A673 (cell line): ENCODE results near the gene BPIFA1. TPM values are rescaled to one million over a fixed set of nuclear protein-coding genes. Genes with fewer than 3 reads are reported as not detected.

Source experiments
- BruUV-seq: library from RNA; stranded (reverse); fragments of 400-500 nt; replicated peaks from 2 replicates; lab custom pipeline; 2021; lab: Mats Ljungman, UMichigan
- CTCF ChIA-PET: fragments of 300-600 bp; sonication (Branson Sonifier 250); formaldehyde crosslinking; loops from one replicate; lab custom pipeline; 2022; ENCODE audit warnings: antibody characterized with exemption; lab: Charles Lee
- POLR2A ChIA-PET: fragments of 300-600 bp; sonication (Branson Sonifier 250); formaldehyde crosslinking; loops from one replicate; lab custom pipeline; 2022; ENCODE audit warnings: antibody characterized with exemption; ENCODE audit not compliant: low non-redundant PET; lab: Charles Lee
- DNase-seq: peaks from one replicate; pipeline ENCODE4 v3.0.0-alpha.2; 2015; ENCODE audit warnings: low spot score
- H3K27ac ChIP-seq: fragments of 200-600 bp; sonication (generic); 2 replicates; pipeline ENCODE4 v1.5.1; 2016; ENCODE audit warnings: mixed run types, low read depth, mild to moderate bottlenecking, mixed read lengths, antibody characterized with exemption, low read length; ENCODE audit not compliant: poor library complexity, severe bottlenecking
- H3K27me3 ChIP-seq: fragments of 200-600 bp; sonication (generic); replicated peaks from 2 replicates; pipeline ENCODE4 v1.6.1; 2017; ENCODE audit warnings: mixed run types, low read depth, mild to moderate bottlenecking, mixed read lengths, antibody characterized with exemption, low read length; ENCODE audit not compliant: insufficient read depth, poor library complexity
- H3K36me3 ChIP-seq: fragments of 200-600 bp; sonication (generic); 2 replicates; pipeline ENCODE4 v1.6.1; 2016; ENCODE audit warnings: mixed run types, mild to moderate bottlenecking, mixed read lengths, antibody characterized with exemption, low read length; ENCODE audit not compliant: insufficient read depth, poor library complexity, severe bottlenecking
- H3K4me1 ChIP-seq: fragments of 200-600 bp; sonication (generic); 2 replicates; pipeline ENCODE4 v1.6.1; 2017; ENCODE audit warnings: mixed run types, mild to moderate bottlenecking, mixed read lengths, antibody characterized with exemption, low read length; ENCODE audit not compliant: insufficient read depth, poor library complexity, severe bottlenecking
- H3K4me3 ChIP-seq: fragments of 200-600 bp; sonication (generic); 2 replicates; pipeline ENCODE4 v1.5.1; 2016; ENCODE audit warnings: low read depth, mixed run types, mild to moderate bottlenecking, mixed read lengths, low read length; ENCODE audit not compliant: poor library complexity, severe bottlenecking
- H3K9me3 ChIP-seq: fragments of 200-600 bp; sonication (generic); 2 replicates; pipeline ENCODE4 v1.6.1; 2016; ENCODE audit warnings: mixed run types, low read depth, mild to moderate bottlenecking, mixed read lengths, antibody characterized with exemption, low read length; ENCODE audit not compliant: poor library complexity, severe bottlenecking
- CTCF ChIP-seq: fragments of 300-800, 200-600 bp; sonication (generic); conservative IDR thresholded peaks from 2 replicates; pipeline ENCODE4 v1.5.1; 2017; ENCODE audit warnings: low read depth, mild to moderate bottlenecking, antibody characterized with exemption, low read length, moderate library complexity, mixed read lengths
- EZH2 ChIP-seq: fragments of 200-600 bp; sonication (generic); IDR thresholded peaks from 2 replicates; pipeline ENCODE4 v1.6.1; 2017; ENCODE audit warnings: borderline replicate concordance, low read depth, mild to moderate bottlenecking, mixed read lengths, antibody characterized with exemption, low read length; ENCODE audit not compliant: poor library complexity, severe bottlenecking
- intact Hi-C: fragments of 100-400 bp; cut with micrococcal nuclease; formaldehyde crosslinking; loops from one replicate; pipeline ENCODE4 v1.10.0; 2022; ENCODE audit not compliant: unreplicated experiment
- total RNA-seq: library from RNA; stranded (reverse); gene quantifications from 2 replicates; pipeline ENCODE4 v1.2.3, GENCODE V29; 2021

Gene BPIFA1
- total RNA-seq, 1 experiment from 2014 or later = not detected

- no peak for DNase-seq
- no peak within 1 kb of the TSS for H3K27ac ChIP-seq
- H3K4me1 ChIP-seq = no peaks in the 10 kb centered on the region
- H3K9me3 ChIP-seq = no peaks in the 10 kb centered on the region
- H3K4me3 ChIP-seq = no peak within 1 kb of the TSS
- intact Hi-C loops = no loop called here
- no peaks in the 10 kb centered on the region for H3K36me3 ChIP-seq
- CTCF ChIA-PET = no interaction called here
- peaks cover 51% of the 10 kb centered on the region for H3K27me3 ChIP-seq
- POLR2A ChIA-PET = no interaction called here
- no peak for TF ChIP-seq CTCF
- TF ChIP-seq EZH2 = no peak
- no TSS peak for BruUV-seq
These were observed 47.3 kb downstream of the BPIFA1 start, which contains the start of gene BPIFB1 for GRCh38 chr20:33282991-33283555. TSS of gene BPIFB1 (plus strand) at chr20:33283214. CDS start at chr20:33286074, 2,860 bp downstream.

GRCh38 chr20:33284284-33284683, 48.5 kb downstream of the BPIFA1 start:
- no TSS peak for BruUV-seq
- TF ChIP-seq CTCF (no peak), EZH2 (no peak)

GRCh38 chr20:33284937-33285336, 49.1 kb downstream of the BPIFA1 start:
- intact Hi-C loops = no loop called here
- Histone ChIP-seq H3K4me1 (no peaks in the 10 kb centered on the region), H3K27ac (no peak overlapping the region), H3K27me3 (peaks cover 46% of the 10 kb centered on the region), H3K36me3 (no peaks in the 10 kb centered on the region), H3K4me3 (no peak overlapping the region), H3K9me3 (no peaks in the 10 kb centered on the region)
- no peak for TF ChIP-seq CTCF
- TF ChIP-seq EZH2 = no peak
- CTCF ChIA-PET = interaction anchor here (0.6 kb wide), 1 partner anchor 634 kb away, joined by 6 read pairs; no protein-coding TSS in a partner anchor
- DNase-seq = no peak
- BruUV-seq = no TSS peak
- POLR2A ChIA-PET = no interaction called here

More at GRCh38 chr20:33284284-33284683, 48.5 kb downstream of the BPIFA1 start:
- DNase-seq = no peak
- CTCF ChIA-PET = interaction anchor here (0.6 kb wide), 1 partner anchor 633 kb away, joined by 6 read pairs; no protein-coding TSS in a partner anchor
- intact Hi-C loops = no loop called here
- Histone ChIP-seq H3K27me3 (peaks cover 47% of the 10 kb centered on the region), H3K4me3 (no peak overlapping the region), H3K27ac (no peak overlapping the region), H3K9me3 (no peaks in the 10 kb centered on the region), H3K4me1 (no peaks in the 10 kb centered on the region), H3K36me3 (no peaks in the 10 kb centered on the region)
- POLR2A ChIA-PET = no interaction called here
